ENCODE measurements around the gene MYH1. TPM values are rescaled to one million over a fixed set of nuclear protein-coding genes. Genes with fewer than 3 reads are reported as not detected.

MYH1 gene
- total and polyA plus RNA-seq, 9 of the 15 experiments (the other 6 are each of a cell fraction or from before 2014, with no cell fraction given): not detected

GRCh38 chr17:10458701-10459100, 59.6 kb downstream of the MYH1 start:
- WGBS (ENCODE audit: insufficient coverage, low coverage, missing lambda C conversion rate): 0% methylated on average over 3 of the region's 3 CpGs
- H3K9me1 ChIP-seq (ENCODE audit: control insufficient read depth, insufficient read depth, low read length): no peaks in the 10 kb centered on the region
- no peak overlapping the region for H3K4me3 ChIP-seq
- H3K9ac ChIP-seq (ENCODE audit: insufficient read depth in 1 of 2, low read depth in 2 of 2, low read length in 2 of 2): no peak overlapping the region
- no peaks in the 10 kb centered on the region for H3K4me1 ChIP-seq (replicated peaks in 1 of 2; ENCODE audit: control insufficient read depth in 2 of 2, insufficient read depth in 2 of 2, low read length in 2 of 2)
- H2AFZ ChIP-seq (ENCODE audit: low read depth, low read length): no peak overlapping the region
- CTCF ChIA-PET (ENCODE audit: low intra/inter-chr PET ratio): no interaction called here
- in situ Hi-C loops (cut with MboI) (no loop called here), intact Hi-C loops (cut with micrococcal nuclease) (no loop called here)
- no peak overlapping the region for H3K4me2 ChIP-seq (ENCODE audit: insufficient read depth, low read length)
- H3K27me3 ChIP-seq (ENCODE audit: control insufficient read depth in 2 of 2, insufficient read depth in 2 of 2, low read length in 2 of 2): no peaks in the 10 kb centered on the region
- ATAC-seq: no peak
- no peaks in the 10 kb centered on the region for H3K9me3 ChIP-seq (replicated peaks; ENCODE audit: control insufficient read depth, insufficient read depth, low read depth, low read length)
- FAIRE-seq: no peak
- no peaks in the 10 kb centered on the region for H3K79me2 ChIP-seq (ENCODE audit: control insufficient read depth, insufficient read depth, low read length)
- H4K20me1 ChIP-seq (replicated peaks; ENCODE audit: control insufficient read depth, insufficient read depth, low read length): no peaks in the 10 kb centered on the region
- no peak for DNase-seq (ENCODE audit: extremely low read depth in 1 of 4, low spot score in 3 of 4)
- BruUV-seq (replicated peaks): no TSS peak
- POLR2A ChIA-PET: no interaction called here
- H3K36me3 ChIP-seq (ENCODE audit: control insufficient read depth, insufficient read depth, low read length): no peaks in the 10 kb centered on the region
- no peak overlapping the region for H3K27ac ChIP-seq (ENCODE audit: extremely low read depth, low read depth, low read length)
- TF ChIP-seq PTTG1 (tag; IDR thresholded peaks at IDR 0.05; ENCODE audit: low read depth) (no peak), ETS2 (tag; IDR thresholded peaks at IDR 0.05; ENCODE audit: borderline replicate concordance, poor library complexity, severe bottlenecking) (no peak), ZKSCAN1 (IDR thresholded peaks at IDR 0.05; ENCODE audit: low read depth, low read length) (no peak), ZNF316 (IDR thresholded peaks at IDR 0.05) (no peak), ATF1 (CRISPR knock-in tag; IDR thresholded peaks at IDR 0.05) (no peak), ATF1 (tag; IDR thresholded peaks at IDR 0.05) (no peak), CBX3 (IDR thresholded peaks at IDR 0.05; ENCODE audit: borderline replicate concordance in 1 of 2, low read length in 2 of 2) (no peak), ARID1B (IDR thresholded peaks at IDR 0.05) (no peak), HOXB6 (CRISPR knock-in tag; IDR thresholded peaks at IDR 0.05; ENCODE audit: borderline replicate concordance) (no peak), MTF1 (CRISPR knock-in tag; IDR thresholded peaks at IDR 0.05; ENCODE audit: borderline replicate concordance) (no peak), POLR3A (IDR thresholded peaks at IDR 0.05; ENCODE audit: borderline replicate concordance, extremely low read depth, insufficient read depth, insufficient read length) (no peak), ZNF655 (CRISPR knock-in tag; IDR thresholded peaks at IDR 0.05) (no peak), SMARCA4 (IDR thresholded peaks at IDR 0.05) (no peak), ZBTB34 (CRISPR knock-in tag; IDR thresholded peaks at IDR 0.05) (no peak), DIDO1 (tag; IDR thresholded peaks at IDR 0.05; ENCODE audit: low read depth) (no peak), VEZF1 (CRISPR knock-in tag; IDR thresholded peaks at IDR 0.05) (no peak), SOX6 (IDR thresholded peaks at IDR 0.05) (no peak)
- TF ChIP-seq, protein P1, sequence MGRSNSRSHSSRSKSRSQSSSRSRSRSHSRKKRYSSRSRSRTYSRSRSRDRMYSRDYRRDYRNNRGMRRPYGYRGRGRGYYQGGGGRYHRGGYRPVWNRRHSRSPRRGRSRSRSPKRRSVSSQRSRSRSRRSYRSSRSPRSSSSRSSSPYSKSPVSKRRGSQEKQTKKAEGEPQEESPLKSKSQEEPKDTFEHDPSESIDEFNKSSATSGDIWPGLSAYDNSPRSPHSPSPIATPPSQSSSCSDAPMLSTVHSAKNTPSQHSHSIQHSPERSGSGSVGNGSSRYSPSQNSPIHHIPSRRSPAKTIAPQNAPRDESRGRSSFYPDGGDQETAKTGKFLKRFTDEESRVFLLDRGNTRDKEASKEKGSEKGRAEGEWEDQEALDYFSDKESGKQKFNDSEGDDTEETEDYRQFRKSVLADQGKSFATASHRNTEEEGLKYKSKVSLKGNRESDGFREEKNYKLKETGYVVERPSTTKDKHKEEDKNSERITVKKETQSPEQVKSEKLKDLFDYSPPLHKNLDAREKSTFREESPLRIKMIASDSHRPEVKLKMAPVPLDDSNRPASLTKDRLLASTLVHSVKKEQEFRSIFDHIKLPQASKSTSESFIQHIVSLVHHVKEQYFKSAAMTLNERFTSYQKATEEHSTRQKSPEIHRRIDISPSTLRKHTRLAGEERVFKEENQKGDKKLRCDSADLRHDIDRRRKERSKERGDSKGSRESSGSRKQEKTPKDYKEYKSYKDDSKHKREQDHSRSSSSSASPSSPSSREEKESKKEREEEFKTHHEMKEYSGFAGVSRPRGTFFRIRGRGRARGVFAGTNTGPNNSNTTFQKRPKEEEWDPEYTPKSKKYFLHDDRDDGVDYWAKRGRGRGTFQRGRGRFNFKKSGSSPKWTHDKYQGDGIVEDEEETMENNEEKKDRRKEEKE (IDR thresholded peaks at IDR 0.05; ENCODE audit: borderline replicate concordance in 1 of 2, control insufficient read depth in 1 of 2, low read depth in 2 of 2, low read length in 1 of 2): no peak
